ENCODE measurements around the gene ANKS1A. TPM values are rescaled to one million over a fixed set of nuclear protein-coding genes. Genes with fewer than 3 reads are reported as not detected.
A peak's percentile ranks its signal among the peaks of the same experiment; 100 is the strongest.
"Not testable (repeated sequence)": the region's sequence is repeated elsewhere in the genome, so short reads cannot be mapped to it uniquely, and the experiment has no call there.

The ANKS1A gene
- polyA plus RNA-seq, 3 donors, result 1.7 to 8.0 (median 3.1) TPM

- no peak for DNase-seq
- Histone ChIP-seq H3K27me3 (ENCODE audit: control insufficient read depth in 2 of 2, insufficient read depth in 2 of 2, low read length in 2 of 2) (no peaks in the 10 kb centered on the region), H3K9ac (ENCODE audit: insufficient read depth, low read length, poor library complexity, severe bottlenecking) (no peak overlapping the region), H3K4me2 (replicated peaks; ENCODE audit: extremely low read depth, low read length, poor library complexity, severe bottlenecking) (no peak overlapping the region), H3K9me3 (replicated peaks in 1 of 2; ENCODE audit: control insufficient read depth in 1 of 2, insufficient read depth in 1 of 2, low read length in 2 of 2) (no peaks in the 10 kb centered on the region), H3K4me3 (replicated peaks in 1 of 3; ENCODE audit: low read depth in 2 of 3, low read length in 3 of 3) (no peak overlapping the region), H3K79me2 (ENCODE audit: insufficient read depth, low read length) (no peaks in the 10 kb centered on the region), H3K36me3 (replicated peaks in 1 of 2; ENCODE audit: control insufficient read depth in 1 of 2, insufficient read depth in 2 of 2, low read length in 2 of 2) (no peaks in the 10 kb centered on the region), H3K27ac (ENCODE audit: low read depth in 1 of 2, low read length in 2 of 2) (no peak overlapping the region), H3K4me1 (ENCODE audit: control insufficient read depth in 1 of 2, insufficient read depth in 2 of 2, low read length in 2 of 2) (no peaks in the 10 kb centered on the region), H2AFZ (ENCODE audit: insufficient read depth, low read depth, low read length, poor library complexity, severe bottlenecking) (no peak overlapping the region), H4K20me1 (ENCODE audit: insufficient read depth, low read length) (no peaks in the 10 kb centered on the region)
- intact Hi-C loops (cut with micrococcal nuclease), result no loop called here
- Mint-ChIP-seq H3K4me3 (no peak overlapping the region), H3K9me3 (peaks cover 0 to 2% (median 0%) of the 10 kb centered on the region in 7 donors), H3K4me1 (no peaks in the 10 kb centered on the region), H3K27me3 (ENCODE audit: low read depth in 3 of 3) (peaks cover 0 to 3% (median 3%) of the 10 kb centered on the region in 3 donors), H3K27ac (no peak overlapping the region), H3K36me3 (no peaks in the 10 kb centered on the region)
- WGBS (ENCODE audit: insufficient coverage), result 98% methylated on average over 3 of the region's 3 CpGs
- TF ChIP-seq CTCF (IDR thresholded peaks at IDR 0.05), result no peak
These were observed 239.4 kb downstream of the ANKS1A start for GRCh38 chr6:35128496-35128895.

DNA sequence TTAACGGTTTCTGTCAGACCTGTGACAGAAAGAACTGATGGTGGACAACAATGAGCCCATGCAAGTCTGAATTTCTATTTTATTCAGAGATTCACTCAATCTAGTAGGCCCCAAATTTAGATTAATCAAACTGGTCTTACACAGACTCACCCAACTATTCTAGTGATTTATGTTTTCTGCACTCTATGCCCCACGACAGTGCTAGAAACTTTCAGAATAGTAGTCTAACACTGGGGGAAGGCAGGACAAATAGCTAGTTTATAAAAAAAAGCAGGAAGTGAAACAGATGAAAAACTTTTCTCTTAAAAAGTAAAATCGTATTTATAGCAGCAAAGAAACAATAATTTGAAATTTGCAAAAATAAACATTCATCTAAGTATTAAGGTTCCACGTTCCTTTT is 247.1 kb downstream of the ANKS1A start:
- peaks cover 5 to 9% of the 10 kb centered on the region in 2 donors for H3K4me1 ChIP-seq (ENCODE audit: control insufficient read depth in 1 of 2, insufficient read depth in 2 of 2, low read length in 2 of 2)
- H3K79me2 ChIP-seq (ENCODE audit: insufficient read depth, low read length), result no peaks in the 10 kb centered on the region
- no peak overlapping the region for H3K4me3 ChIP-seq (replicated peaks in 1 of 3; ENCODE audit: low read depth in 2 of 3, low read length in 3 of 3)
- H2AFZ ChIP-seq (ENCODE audit: insufficient read depth, low read depth, low read length, poor library complexity, severe bottlenecking), result no peak overlapping the region
- intact Hi-C loops (cut with micrococcal nuclease), result no loop called here
- H3K9me3 ChIP-seq (replicated peaks in 1 of 2; ENCODE audit: control insufficient read depth in 1 of 2, insufficient read depth in 1 of 2, low read length in 2 of 2), result no peaks in the 10 kb centered on the region
- Mint-ChIP-seq H3K4me1 (peaks cover 13% of the 10 kb centered on the region), H3K36me3 (peaks cover 0 to 1% of the 10 kb centered on the region in 2 donors), H3K27ac (no peak overlapping the region), H3K4me3 (no peak overlapping the region), H3K27me3 (ENCODE audit: low read depth in 3 of 3) (peaks cover 5 to 11% (median 10%) of the 10 kb centered on the region in 3 donors), H3K9me3 (peaks cover 0 to 2% (median 0%) of the 10 kb centered on the region in 7 donors)
- no peak for TF ChIP-seq CTCF (IDR thresholded peaks at IDR 0.05)
- H3K36me3 ChIP-seq (replicated peaks in 1 of 2; ENCODE audit: control insufficient read depth in 1 of 2, insufficient read depth in 2 of 2, low read length in 2 of 2), result no peaks in the 10 kb centered on the region
- H3K27me3 ChIP-seq (ENCODE audit: control insufficient read depth in 2 of 2, insufficient read depth in 2 of 2, low read length in 2 of 2), result peaks cover 0 to 9% of the 10 kb centered on the region in 2 donors
- no peak for DNase-seq
- no peak overlapping the region for H3K9ac ChIP-seq (ENCODE audit: insufficient read depth, low read length, poor library complexity, severe bottlenecking)
- H3K4me2 ChIP-seq (replicated peaks; ENCODE audit: extremely low read depth, low read length, poor library complexity, severe bottlenecking), result no peak overlapping the region
- no peaks in the 10 kb centered on the region for H4K20me1 ChIP-seq (ENCODE audit: insufficient read depth, low read length)
- H3K27ac ChIP-seq (ENCODE audit: low read depth in 1 of 2, low read length in 2 of 2), result no peak overlapping the region
- WGBS (ENCODE audit: insufficient coverage), result 100% methylated on average over 1 of the region's 4 CpGs

DNA sequence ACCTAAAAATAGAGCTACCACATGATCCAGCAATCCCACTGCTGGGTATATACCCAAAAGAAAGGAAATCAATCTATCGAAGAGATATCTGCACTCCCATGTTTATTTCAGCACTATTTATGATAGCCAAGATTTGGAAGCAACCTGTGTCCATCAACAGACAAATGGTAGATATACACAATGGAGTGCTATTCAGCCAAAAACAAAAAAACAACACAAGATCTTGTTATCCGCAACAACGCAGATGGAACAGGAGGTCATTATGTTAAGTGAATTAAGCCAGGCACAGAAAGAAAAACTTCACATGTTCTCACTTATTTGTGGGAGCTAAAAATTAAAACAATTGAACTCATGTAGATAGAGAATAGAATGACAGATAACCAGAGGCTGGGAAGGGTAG is 249.1 kb downstream of the ANKS1A start:
- H2AFZ ChIP-seq (ENCODE audit: insufficient read depth, low read depth, low read length, poor library complexity, severe bottlenecking); H3K9me3 Mint-ChIP-seq; DNase-seq; H3K36me3 Mint-ChIP-seq; H3K4me2 ChIP-seq (replicated peaks; ENCODE audit: extremely low read depth, low read length, poor library complexity, severe bottlenecking); H4K20me1 ChIP-seq (ENCODE audit: insufficient read depth, low read length); H3K36me3 ChIP-seq (replicated peaks in 1 of 2; ENCODE audit: control insufficient read depth in 1 of 2, insufficient read depth in 2 of 2, low read length in 2 of 2); H3K4me3 Mint-ChIP-seq; H3K4me3 ChIP-seq (replicated peaks in 1 of 3; ENCODE audit: low read depth in 2 of 3, low read length in 3 of 3); H3K79me2 ChIP-seq (ENCODE audit: insufficient read depth, low read length); H3K9me3 ChIP-seq (replicated peaks in 1 of 2; ENCODE audit: control insufficient read depth in 1 of 2, insufficient read depth in 1 of 2, low read length in 2 of 2); H3K9ac ChIP-seq (ENCODE audit: insufficient read depth, low read length, poor library complexity, severe bottlenecking); H3K27ac ChIP-seq (ENCODE audit: low read depth in 1 of 2, low read length in 2 of 2): not testable (repeated sequence)
- Mint-ChIP-seq H3K27me3 (ENCODE audit: low read depth in 3 of 3) (peaks cover 9 to 17% (median 17%) of the 10 kb centered on the region in 3 donors), H3K4me1 (peaks cover 21% of the 10 kb centered on the region), H3K27ac (peak overlapping the region in 1 of 7 donors; percentile 3)
- H3K4me1 ChIP-seq (ENCODE audit: control insufficient read depth in 1 of 2, insufficient read depth in 2 of 2, low read length in 2 of 2), result peaks cover 9 to 13% of the 10 kb centered on the region in 2 donors
- intact Hi-C loops (cut with micrococcal nuclease), result loop anchor here in 1 of 2 donors (2.0 kb wide), 1 partner anchor 151 kb away; no protein-coding TSS in a partner anchor
- peaks cover 0 to 12% of the 10 kb centered on the region in 2 donors for H3K27me3 ChIP-seq (ENCODE audit: control insufficient read depth in 2 of 2, insufficient read depth in 2 of 2, low read length in 2 of 2)
- WGBS (ENCODE audit: insufficient coverage), result 0% methylated on average over 1 of the region's 3 CpGs

Data from CD14-positive monocyte (primary cell).